ENCODE data around the gene DNASE1L1. TPM values are rescaled to one million over a fixed set of nuclear protein-coding genes. Genes with fewer than 3 reads are reported as not detected.

The DNASE1L1 gene
- total and polyA plus RNA-seq, 4 donors, result 9.3 to 22.1 (median 16.7) TPM

- 81% methylated on average over 7 of the region's 7 CpGs for WGBS
- H3K4me1 ChIP-seq (ENCODE audit: control insufficient read depth in 4 of 4, insufficient read depth in 4 of 4, low read length in 3 of 4), result peaks cover 4 to 18% (median 5%) of the 10 kb centered on the region in 4 donors
These were observed 21.9 kb upstream of the DNASE1L1 start for GRCh38 chrX:154430916-154431315.

DNA sequence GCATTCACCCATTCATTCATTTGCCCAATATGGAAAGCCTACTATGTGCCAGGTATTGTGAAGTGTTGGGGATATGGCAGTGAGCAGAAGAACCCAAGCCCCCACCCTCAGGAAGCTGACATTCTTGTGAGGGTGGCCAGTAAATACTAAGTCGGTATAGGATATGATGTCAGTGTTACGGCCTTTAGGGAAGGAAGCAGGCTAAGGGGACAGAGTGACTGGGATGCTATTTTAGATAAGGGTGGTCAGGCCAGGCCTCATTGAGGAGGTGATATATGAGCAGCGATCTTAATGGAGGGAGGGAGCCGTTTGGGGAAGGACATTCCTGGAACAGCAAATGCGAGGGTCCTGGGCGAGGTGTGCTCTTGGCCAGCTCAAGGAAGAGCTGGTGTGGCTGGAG lies 21.4 kb upstream of the DNASE1L1 start:
- Histone ChIP-seq H3K27me3 (ENCODE audit: control insufficient read depth in 4 of 4, insufficient read depth in 4 of 4, low read length in 3 of 4) (no peaks in the 10 kb centered on the region), H3K27ac (ENCODE audit: low read depth in 1 of 2, low read length in 2 of 2) (peak overlapping the region in 1 of 2 donors; percentile 18), H3K4me1 (ENCODE audit: control insufficient read depth in 4 of 4, insufficient read depth in 4 of 4, low read length in 3 of 4) (peaks cover 4 to 18% (median 5%) of the 10 kb centered on the region in 4 donors), H3K4me3 (ENCODE audit: low read depth in 1 of 3, low read length in 3 of 3) (no peak overlapping the region), H3K36me3 (ENCODE audit: control insufficient read depth in 4 of 4, insufficient read depth in 3 of 4, low read depth in 1 of 4, low read length in 3 of 4) (peaks cover 3 to 10% (median 5%) of the 10 kb centered on the region in 4 donors), H3K9me3 (ENCODE audit: control insufficient read depth in 4 of 4, low read length in 3 of 4) (no peaks in the 10 kb centered on the region), H3K9ac (ENCODE audit: low read depth in 1 of 2, low read length in 2 of 2) (no peak overlapping the region)
- WGBS, result 72% methylated on average over 6 of the region's 6 CpGs
- no peak for DNase-seq (ENCODE audit: low spot score)
- no peak for TF ChIP-seq TAF1 (conservative IDR thresholded peaks at IDR 0.05)
- no peak for TF ChIP-seq RXRA (IDR thresholded peaks at IDR 0.05)
- no peak for TF ChIP-seq YY1 (IDR thresholded peaks at IDR 0.05)
- TF ChIP-seq HNF4A (conservative IDR thresholded peaks at IDR 0.05), result no peak
- no peak for TF ChIP-seq NR2F2 (IDR thresholded peaks at IDR 0.05)
- no peak for TF ChIP-seq EGR1 (IDR thresholded peaks at IDR 0.05; ENCODE audit: low read depth in 2 of 2)
- no peak for TF ChIP-seq RAD21 (IDR thresholded peaks at IDR 0.05)
- TF ChIP-seq MAX (IDR thresholded peaks at IDR 0.05), result no peak
- TF ChIP-seq REST (IDR thresholded peaks at IDR 0.05), result no peak
- no peak for TF ChIP-seq ATF3 (IDR thresholded peaks at IDR 0.05)
- TF ChIP-seq GABPA (IDR thresholded peaks at IDR 0.05 in 1 of 2, conservative IDR thresholded peaks at IDR 0.05 in 1 of 2), result no peak
- TF ChIP-seq FOXA2 (IDR thresholded peaks at IDR 0.05), result no peak
- TF ChIP-seq HNF4G (IDR thresholded peaks at IDR 0.05), result no peak

More at GRCh38 chrX:154430916-154431315, 21.9 kb upstream of the DNASE1L1 start:
- H3K9ac ChIP-seq (ENCODE audit: low read depth in 1 of 2, low read length in 2 of 2), result no peak overlapping the region
- DNase-seq (ENCODE audit: low spot score), result no peak
- peaks cover 3 to 10% (median 5%) of the 10 kb centered on the region in 4 donors for H3K36me3 ChIP-seq (ENCODE audit: control insufficient read depth in 4 of 4, insufficient read depth in 3 of 4, low read depth in 1 of 4, low read length in 3 of 4)
- H3K9me3 ChIP-seq (ENCODE audit: control insufficient read depth in 4 of 4, low read length in 3 of 4), result no peaks in the 10 kb centered on the region
- TF ChIP-seq REST (IDR thresholded peaks at IDR 0.05) (no peak), JUND (IDR thresholded peaks at IDR 0.05) (no peak), YY1 (IDR thresholded peaks at IDR 0.05) (no peak), FOXA1 (IDR thresholded peaks at IDR 0.05) (no peak), MAX (IDR thresholded peaks at IDR 0.05) (no peak), RAD21 (IDR thresholded peaks at IDR 0.05) (no peak), TAF1 (conservative IDR thresholded peaks at IDR 0.05) (no peak), HNF4G (IDR thresholded peaks at IDR 0.05) (no peak), SP1 (IDR thresholded peaks at IDR 0.05) (no peak), HNF4A (conservative IDR thresholded peaks at IDR 0.05) (no peak), FOXA2 (IDR thresholded peaks at IDR 0.05) (no peak), EGR1 (IDR thresholded peaks at IDR 0.05; ENCODE audit: low read depth in 2 of 2) (no peak), ATF3 (IDR thresholded peaks at IDR 0.05) (no peak)
- H3K27me3 ChIP-seq (ENCODE audit: control insufficient read depth in 4 of 4, insufficient read depth in 4 of 4, low read length in 3 of 4), result no peaks in the 10 kb centered on the region
- H3K27ac ChIP-seq (ENCODE audit: low read depth in 1 of 2, low read length in 2 of 2), result peak overlapping the region; percentile 18 to 28
- H3K4me3 ChIP-seq (ENCODE audit: low read depth in 1 of 3, low read length in 3 of 3), result no peak overlapping the region
